ENCODE results near the gene EMP3. TPM values are rescaled to one million over a fixed set of nuclear protein-coding genes. Genes with fewer than 3 reads are reported as not detected.

EMP3 gene
- total RNA-seq, 4 donors from 2014 or later, result 22.2 to 52.5 (median 33.3) TPM

DNA sequence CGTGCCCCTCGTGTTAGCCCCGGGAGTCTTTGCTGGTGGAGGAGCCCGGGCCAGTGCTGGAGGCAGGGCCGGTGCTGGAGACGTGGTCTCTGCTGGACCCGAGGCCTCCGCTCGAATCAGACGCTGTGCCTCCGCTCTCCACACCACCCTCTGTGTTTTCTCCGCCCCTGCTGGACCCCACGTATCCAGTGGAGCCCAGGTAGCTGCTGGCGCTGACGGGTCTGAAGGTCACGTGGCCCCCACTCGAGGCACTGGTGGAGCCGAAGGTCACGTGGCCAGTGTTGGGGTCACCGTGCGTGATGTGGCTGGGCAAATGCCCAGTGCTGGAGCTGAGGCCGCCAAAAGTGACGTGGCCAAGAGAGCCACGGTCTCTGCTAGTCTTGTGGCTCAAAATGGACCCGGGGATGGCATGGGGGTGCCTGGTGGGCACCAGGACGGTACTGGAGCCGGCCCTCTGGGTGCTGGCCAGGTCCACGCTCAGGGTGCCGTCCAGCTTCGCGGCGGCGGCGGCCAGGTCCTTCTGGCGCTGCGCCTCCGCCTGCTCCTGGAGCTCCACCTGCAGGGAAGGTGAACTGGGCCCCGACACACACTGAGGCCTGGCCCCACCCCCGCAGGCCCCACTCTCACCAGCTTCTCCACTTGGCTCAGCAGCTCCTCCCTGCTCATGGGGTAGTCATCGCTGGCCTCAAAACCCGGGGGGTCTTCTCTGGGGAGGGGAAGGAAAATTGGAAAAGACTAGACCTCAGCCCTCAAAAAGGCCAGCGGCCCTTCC, 28.2 kb upstream of the EMP3 start:
- H3K4me3 ChIP-seq, result no peak overlapping the region

DNA sequence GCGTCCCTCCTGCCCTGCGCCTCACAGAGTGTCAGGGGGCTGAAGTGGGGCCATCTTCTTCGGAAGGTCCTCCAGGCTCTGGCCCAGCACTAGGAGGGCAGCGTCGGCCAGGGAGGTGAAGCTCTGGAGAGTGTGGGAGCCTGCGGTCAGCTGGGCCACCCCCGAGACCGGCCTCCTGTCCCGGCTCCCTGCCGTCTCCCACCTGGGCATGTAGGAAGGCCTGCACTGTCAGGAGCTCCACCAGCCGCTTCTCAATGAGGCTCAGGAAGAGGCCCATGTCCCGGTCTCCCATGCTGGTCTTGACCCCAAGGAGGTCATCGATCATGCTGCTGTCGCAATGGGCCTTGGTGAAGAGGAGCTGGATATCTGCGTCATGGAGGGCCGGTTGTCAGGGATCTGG, 27.4 kb upstream of the EMP3 start:
- no peaks in the 10 kb centered on the region for H3K9me3 ChIP-seq
- H3K4me3 ChIP-seq, result no peak overlapping the region
- no peaks in the 10 kb centered on the region for H3K36me3 ChIP-seq
- H3K27ac ChIP-seq, result no peak overlapping the region
- no peak for DNase-seq (ENCODE audit: low spot score in 2 of 2)
- 90 to 100% methylated on average over 2 to 10 of the region's 16 CpGs for WGBS, 2 donors
- peaks cover 0 to 7% of the 10 kb centered on the region in 2 donors for H3K27me3 ChIP-seq
- TF ChIP-seq EP300 (IDR thresholded peaks at IDR 0.05) (no peak), POLR2A (IDR thresholded peaks at IDR 0.05) (no peak)
- TF ChIP-seq, protein P1, sequence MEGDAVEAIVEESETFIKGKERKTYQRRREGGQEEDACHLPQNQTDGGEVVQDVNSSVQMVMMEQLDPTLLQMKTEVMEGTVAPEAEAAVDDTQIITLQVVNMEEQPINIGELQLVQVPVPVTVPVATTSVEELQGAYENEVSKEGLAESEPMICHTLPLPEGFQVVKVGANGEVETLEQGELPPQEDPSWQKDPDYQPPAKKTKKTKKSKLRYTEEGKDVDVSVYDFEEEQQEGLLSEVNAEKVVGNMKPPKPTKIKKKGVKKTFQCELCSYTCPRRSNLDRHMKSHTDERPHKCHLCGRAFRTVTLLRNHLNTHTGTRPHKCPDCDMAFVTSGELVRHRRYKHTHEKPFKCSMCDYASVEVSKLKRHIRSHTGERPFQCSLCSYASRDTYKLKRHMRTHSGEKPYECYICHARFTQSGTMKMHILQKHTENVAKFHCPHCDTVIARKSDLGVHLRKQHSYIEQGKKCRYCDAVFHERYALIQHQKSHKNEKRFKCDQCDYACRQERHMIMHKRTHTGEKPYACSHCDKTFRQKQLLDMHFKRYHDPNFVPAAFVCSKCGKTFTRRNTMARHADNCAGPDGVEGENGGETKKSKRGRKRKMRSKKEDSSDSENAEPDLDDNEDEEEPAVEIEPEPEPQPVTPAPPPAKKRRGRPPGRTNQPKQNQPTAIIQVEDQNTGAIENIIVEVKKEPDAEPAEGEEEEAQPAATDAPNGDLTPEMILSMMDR (IDR thresholded peaks at IDR 0.05), result no peak
- no peaks in the 10 kb centered on the region for H3K4me1 ChIP-seq

More for the DNA sequence above, 28.2 kb upstream of the EMP3 start:
- H3K36me3 ChIP-seq, result no peaks in the 10 kb centered on the region
- 84 to 87% methylated on average over 37 to 41 of the region's 42 CpGs for WGBS, 2 donors
- peaks cover 0 to 7% of the 10 kb centered on the region in 2 donors for H3K27me3 ChIP-seq
- TF ChIP-seq POLR2A (IDR thresholded peaks at IDR 0.05) (no peak), EP300 (IDR thresholded peaks at IDR 0.05) (no peak)
- TF ChIP-seq, protein P1 (IDR thresholded peaks at IDR 0.05), result no peak
- no peaks in the 10 kb centered on the region for H3K4me1 ChIP-seq
- no peaks in the 10 kb centered on the region for H3K9me3 ChIP-seq
- H3K27ac ChIP-seq, result no peak overlapping the region
- no peak for DNase-seq (ENCODE audit: low spot score in 2 of 2)

DNA sequence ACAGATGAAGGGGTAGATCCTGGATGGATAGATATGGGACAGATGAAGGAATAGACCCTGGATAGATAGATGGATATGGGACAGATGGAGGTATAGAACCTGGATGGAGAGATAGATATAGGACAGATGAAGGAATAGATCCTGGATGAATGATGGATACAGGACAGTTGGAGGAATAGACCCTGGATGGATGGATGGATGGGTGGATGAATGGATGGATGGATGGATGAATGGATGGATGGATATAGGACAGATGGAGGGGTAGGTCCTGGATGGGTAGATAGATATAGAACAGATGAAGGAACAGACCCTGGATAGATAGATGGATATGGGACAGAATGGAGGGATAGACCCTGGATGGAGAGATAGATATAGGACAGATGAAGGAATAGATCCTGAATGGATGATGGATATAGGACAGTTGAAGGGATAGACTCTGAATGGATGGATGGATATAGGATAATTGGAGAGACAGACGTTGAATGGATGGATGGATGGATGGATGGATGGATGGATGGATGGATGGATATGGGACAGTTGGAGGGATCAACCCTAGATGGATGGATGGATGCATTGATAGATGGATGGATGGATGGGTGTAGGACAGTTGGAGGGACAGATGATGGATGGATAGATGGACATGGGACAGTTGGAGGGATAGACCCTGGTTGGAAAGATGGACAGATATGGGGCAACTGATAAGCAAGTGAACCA, 23.3 kb upstream of the EMP3 start:
- Histone ChIP-seq H3K27ac (no peak overlapping the region), H3K36me3 (no peaks in the 10 kb centered on the region), H3K9me3 (no peaks in the 10 kb centered on the region), H3K4me3 (no peak overlapping the region), H3K4me1 (no peaks in the 10 kb centered on the region), H3K27me3 (no peaks in the 10 kb centered on the region)
- TF ChIP-seq POLR2A (IDR thresholded peaks at IDR 0.05) (no peak), EP300 (IDR thresholded peaks at IDR 0.05) (no peak)
- TF ChIP-seq, protein P1 (IDR thresholded peaks at IDR 0.05), result no peak
- 87 to 90% methylated on average over 1 of the region's 1 CpG for WGBS, 2 donors
- no peak for DNase-seq (ENCODE audit: low spot score in 2 of 2)

DNA sequence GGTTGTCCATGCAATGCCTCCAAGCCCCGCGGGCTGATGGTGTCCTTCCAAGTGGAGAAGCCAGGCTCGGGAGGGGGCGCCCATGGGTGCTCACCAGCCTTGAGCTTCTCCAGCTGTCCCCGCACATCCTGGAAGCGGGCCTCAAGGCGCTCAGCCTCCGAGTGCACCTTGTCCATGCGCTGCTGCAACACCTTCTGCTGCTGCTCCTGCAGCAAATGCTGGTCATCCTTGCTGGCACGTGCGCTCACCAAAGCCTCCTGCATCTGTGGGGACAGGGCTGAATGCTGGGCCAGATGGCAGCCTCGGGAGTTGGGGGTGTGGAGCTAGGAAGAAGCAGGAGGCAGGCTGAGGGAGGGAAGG, 22.8 kb upstream of the EMP3 start:
- Histone ChIP-seq H3K4me3 (no peak overlapping the region), H3K27me3 (no peaks in the 10 kb centered on the region), H3K4me1 (no peaks in the 10 kb centered on the region), H3K27ac (no peak overlapping the region), H3K36me3 (no peaks in the 10 kb centered on the region), H3K9me3 (no peaks in the 10 kb centered on the region)
- TF ChIP-seq EP300 (IDR thresholded peaks at IDR 0.05), result no peak
- TF ChIP-seq, protein P1 (IDR thresholded peaks at IDR 0.05), result no peak
- TF ChIP-seq POLR2A (IDR thresholded peaks at IDR 0.05), result no peak
- WGBS, 2 donors, result 88 to 90% methylated on average over 12 of the region's 12 CpGs
- DNase-seq (ENCODE audit: low spot score in 2 of 2), result no peak

DNA sequence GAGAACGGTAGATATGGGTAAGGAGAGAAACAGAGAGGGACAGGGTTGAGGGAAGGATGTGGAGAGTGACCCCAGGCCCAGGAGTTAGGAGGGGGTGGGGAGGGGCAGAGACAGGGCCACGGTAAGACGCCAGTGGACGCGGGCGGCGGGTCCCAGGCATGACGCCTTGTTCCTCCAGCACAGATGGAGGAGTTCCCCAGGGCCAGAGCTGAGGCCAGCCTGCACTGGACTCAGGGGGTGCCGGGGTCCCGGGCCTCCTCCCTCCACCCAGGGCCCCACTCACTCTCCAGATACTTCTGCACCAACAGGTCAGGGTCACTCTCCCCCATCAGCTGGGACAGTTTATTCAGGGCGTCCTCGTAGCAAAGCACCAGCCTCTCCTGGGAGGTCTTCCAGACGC, 22.0 kb upstream of the EMP3 start:
- Histone ChIP-seq H3K36me3 (no peaks in the 10 kb centered on the region), H3K9me3 (no peaks in the 10 kb centered on the region), H3K4me3 (no peak overlapping the region), H3K27me3 (no peaks in the 10 kb centered on the region), H3K27ac (no peak overlapping the region), H3K4me1 (no peaks in the 10 kb centered on the region)
- TF ChIP-seq POLR2A (IDR thresholded peaks at IDR 0.05) (no peak), EP300 (IDR thresholded peaks at IDR 0.05) (no peak)
- TF ChIP-seq, protein P1 (IDR thresholded peaks at IDR 0.05), result no peak
- WGBS, 2 donors, result 69 to 76% methylated on average over 12 to 13 of the region's 13 CpGs
- DNase-seq (ENCODE audit: low spot score in 2 of 2), result no peak
